Ovary (tissue), 3 donors: ENCODE results near the gene RBMS1.

Experiments
- CTCF ChIP-seq, 3 donors: fragments of 450-650 bp in 2 of 3; fragments of 200-600 bp in 1 of 3; IDR thresholded peaks; one replicate each; pipeline versions ENCODE4 v1.5.1 to v1.8.0; 2016 to 2022; ENCODE audit warnings: antibody characterized with exemption in 3 of 3, mild to moderate bottlenecking in 1 of 3
- POLR2A ChIP-seq: fragments of 450-650 bp; IDR thresholded peaks from one replicate; pipeline ENCODE4 v1.6.1; 2017; ENCODE audit warnings: antibody characterized with exemption, mild to moderate bottlenecking, moderate library complexity
- donor health status: DM: no; HTN: no; CAD: no.

GRCh38 chr2:160289126-160289525 lies 204.5 kb downstream of the RBMS1 start:
- TF ChIP-seq POLR2A (no peak), CTCF (IDR thresholded peaks at IDR 0.05) (no peak)
